ENCODE measurements around the gene DPP8.

- TF ChIP-seq, protein P1, sequence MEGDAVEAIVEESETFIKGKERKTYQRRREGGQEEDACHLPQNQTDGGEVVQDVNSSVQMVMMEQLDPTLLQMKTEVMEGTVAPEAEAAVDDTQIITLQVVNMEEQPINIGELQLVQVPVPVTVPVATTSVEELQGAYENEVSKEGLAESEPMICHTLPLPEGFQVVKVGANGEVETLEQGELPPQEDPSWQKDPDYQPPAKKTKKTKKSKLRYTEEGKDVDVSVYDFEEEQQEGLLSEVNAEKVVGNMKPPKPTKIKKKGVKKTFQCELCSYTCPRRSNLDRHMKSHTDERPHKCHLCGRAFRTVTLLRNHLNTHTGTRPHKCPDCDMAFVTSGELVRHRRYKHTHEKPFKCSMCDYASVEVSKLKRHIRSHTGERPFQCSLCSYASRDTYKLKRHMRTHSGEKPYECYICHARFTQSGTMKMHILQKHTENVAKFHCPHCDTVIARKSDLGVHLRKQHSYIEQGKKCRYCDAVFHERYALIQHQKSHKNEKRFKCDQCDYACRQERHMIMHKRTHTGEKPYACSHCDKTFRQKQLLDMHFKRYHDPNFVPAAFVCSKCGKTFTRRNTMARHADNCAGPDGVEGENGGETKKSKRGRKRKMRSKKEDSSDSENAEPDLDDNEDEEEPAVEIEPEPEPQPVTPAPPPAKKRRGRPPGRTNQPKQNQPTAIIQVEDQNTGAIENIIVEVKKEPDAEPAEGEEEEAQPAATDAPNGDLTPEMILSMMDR (IDR thresholded peaks at IDR 0.05): no peak
- TF ChIP-seq POLR2A (IDR thresholded peaks at IDR 0.05): no peak
Measured at GRCh38 chr15:65476903-65477302, 40.6 kb downstream of the DPP8 start.

All from upper lobe of left lung (tissue), 4 donors.